OCI-LY7 (cell line): ENCODE results near the gene KDM3B. TPM values are rescaled to one million over a fixed set of nuclear protein-coding genes. Genes with fewer than 3 reads are reported as not detected.

ENCODE experiments used
- BruUV-seq: library from RNA; stranded (reverse); fragments of 400-500 nt; replicated peaks from 2 replicates; lab custom pipeline; 2021; lab: Mats Ljungman, UMichigan
- CTCF ChIA-PET: fragments of 300-600 bp; sonication (Branson Sonifier 250); formaldehyde crosslinking; loops from one replicate; lab custom pipeline; 2022; ENCODE audit warnings: antibody characterized with exemption; ENCODE audit not compliant: unreplicated experiment; lab: Charles Lee
- POLR2A ChIA-PET: fragments of 300-600 bp; sonication (Branson Sonifier 250); formaldehyde crosslinking; loops from one replicate; lab custom pipeline; 2022; ENCODE audit warnings: antibody characterized with exemption; lab: Charles Lee
- DNase-seq: peaks from one replicate; pipeline ENCODE4 v3.0.0-alpha.2; 2015; ENCODE audit warnings: low spot score
- H2AFZ ChIP-seq: fragments of 200-600 bp; sonication (generic), shearing (Covaris generic); 2 replicates; pipeline ENCODE4 v1.6.1; 2014; ENCODE audit warnings: mild to moderate bottlenecking, antibody characterized with exemption, low read length, moderate library complexity
- H3K27ac ChIP-seq: fragments of 200-600 bp; sonication (generic); 2 replicates; pipeline ENCODE4 v1.5.1; 2014; ENCODE audit warnings: mixed run types, low read depth, mild to moderate bottlenecking, moderate library complexity, low read length, inconsistent platforms; ENCODE audit not compliant: poor library complexity, severe bottlenecking
- H3K36me3 ChIP-seq: fragments of 200-600 bp; sonication (generic); 2 replicates; pipeline ENCODE4 v1.6.1; 2014; ENCODE audit warnings: mild to moderate bottlenecking, antibody characterized with exemption, low read length, moderate library complexity, mixed read lengths; ENCODE audit not compliant: insufficient read depth
- H3K4me1 ChIP-seq: fragments of 200-600 bp; sonication (generic); 2 replicates; pipeline ENCODE4 v1.5.1; 2014; ENCODE audit warnings: mild to moderate bottlenecking, low read length; ENCODE audit not compliant: insufficient read depth, poor library complexity, severe bottlenecking
- H3K4me2 ChIP-seq: fragments of 200-600 bp; sonication (generic); 2 replicates; pipeline ENCODE4 v1.6.1; 2014; ENCODE audit warnings: mild to moderate bottlenecking, low read length
- H3K4me3 ChIP-seq: fragments of 200-600 bp; sonication (generic); 2 replicates; pipeline ENCODE4 v1.5.1; 2014; ENCODE audit warnings: mild to moderate bottlenecking, low read depth, low read length; ENCODE audit not compliant: poor library complexity, severe bottlenecking
- H3K79me2 ChIP-seq: fragments of 200-600 bp; sonication (generic); 2 replicates; pipeline ENCODE4 v1.6.1; 2016; ENCODE audit warnings: low read depth, mild to moderate bottlenecking, low read length, moderate library complexity, mixed read lengths; ENCODE audit not compliant: insufficient read depth
- H3K9me2 ChIP-seq: fragments of 200-600 bp; sonication (generic); 2 replicates; pipeline ENCODE4 v1.6.1; 2016; ENCODE audit warnings: mild to moderate bottlenecking, low read length, mixed read lengths; ENCODE audit not compliant: insufficient read depth
- H3K9me3 ChIP-seq: fragments of 200-600 bp; sonication (generic); 2 replicates; pipeline ENCODE4 v1.6.1; 2014; ENCODE audit warnings: mild to moderate bottlenecking, mixed run types, low read length, mixed read lengths
- H4K20me1 ChIP-seq: fragments of 200-600 bp; sonication (generic); 2 replicates; pipeline ENCODE4 v1.6.1; 2014; ENCODE audit warnings: mild to moderate bottlenecking, antibody characterized with exemption, low read length, moderate library complexity, mixed read lengths; ENCODE audit not compliant: insufficient read depth
- EZH2phosphoT487 ChIP-seq: fragments of 200-600 bp; sonication (generic); IDR thresholded peaks from 2 replicates; pipeline ENCODE4 v1.6.1; 2018; ENCODE audit warnings: low read depth, borderline replicate concordance, mild to moderate bottlenecking, mixed run types, antibody characterized with exemption, low read length, moderate library complexity, mixed read lengths
- intact Hi-C: fragments of 100-400 bp; cut with micrococcal nuclease; formaldehyde crosslinking; loops from one replicate; pipeline ENCODE4 v1.10.0; 2022; ENCODE audit not compliant: unreplicated experiment
- total RNA-seq, 2 experiments: library from RNA; depleted of rRNA in 1 of 2; stranded (reverse); fragments of >200 nt in 1 of 2; shearing (Covaris generic) in 1 of 2; gene quantifications; 2 replicates each; pipeline ENCODE4 v1.2.3, GENCODE V29; 2014 to 2022
- TF ChIP-seq, protein P1 (sequence below): fragments of 200-600 bp; sonication (generic); conservative IDR thresholded peaks from 2 replicates; pipeline ENCODE4 v1.5.1; 2014; ENCODE audit warnings: mild to moderate bottlenecking, antibody characterized with exemption, low read length, moderate library complexity, mixed read lengths

KDM3B gene
- total RNA-seq, 2 experiments from 2014 or later, result 51.1 to 64.8 TPM

- Histone ChIP-seq H3K4me2 (no peak overlapping the region), H3K4me3 (no peak overlapping the region), H2AFZ (no peak overlapping the region), H3K9me3 (no peaks in the 10 kb centered on the region), H3K4me1 (peaks cover 3% of the 10 kb centered on the region), H3K27ac (no peak overlapping the region), H3K36me3 (no peaks in the 10 kb centered on the region), H4K20me1 (no peaks in the 10 kb centered on the region), H3K9me2 (no peaks in the 10 kb centered on the region), H3K79me2 (no peaks in the 10 kb centered on the region)
- TF ChIP-seq EZH2phosphoT487, result no peak
- TF ChIP-seq, protein P1, sequence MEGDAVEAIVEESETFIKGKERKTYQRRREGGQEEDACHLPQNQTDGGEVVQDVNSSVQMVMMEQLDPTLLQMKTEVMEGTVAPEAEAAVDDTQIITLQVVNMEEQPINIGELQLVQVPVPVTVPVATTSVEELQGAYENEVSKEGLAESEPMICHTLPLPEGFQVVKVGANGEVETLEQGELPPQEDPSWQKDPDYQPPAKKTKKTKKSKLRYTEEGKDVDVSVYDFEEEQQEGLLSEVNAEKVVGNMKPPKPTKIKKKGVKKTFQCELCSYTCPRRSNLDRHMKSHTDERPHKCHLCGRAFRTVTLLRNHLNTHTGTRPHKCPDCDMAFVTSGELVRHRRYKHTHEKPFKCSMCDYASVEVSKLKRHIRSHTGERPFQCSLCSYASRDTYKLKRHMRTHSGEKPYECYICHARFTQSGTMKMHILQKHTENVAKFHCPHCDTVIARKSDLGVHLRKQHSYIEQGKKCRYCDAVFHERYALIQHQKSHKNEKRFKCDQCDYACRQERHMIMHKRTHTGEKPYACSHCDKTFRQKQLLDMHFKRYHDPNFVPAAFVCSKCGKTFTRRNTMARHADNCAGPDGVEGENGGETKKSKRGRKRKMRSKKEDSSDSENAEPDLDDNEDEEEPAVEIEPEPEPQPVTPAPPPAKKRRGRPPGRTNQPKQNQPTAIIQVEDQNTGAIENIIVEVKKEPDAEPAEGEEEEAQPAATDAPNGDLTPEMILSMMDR, result no peak
- intact Hi-C loops, result loop anchor here (1.0 to 2.0 kb wide), 3 partner anchors 52 to 271 kb away; no protein-coding TSS in a partner anchor
- no peak for DNase-seq
- CTCF ChIA-PET, result no interaction called here
- BruUV-seq, result no TSS peak
- POLR2A ChIA-PET, result no interaction called here
Measured at GRCh38 chr5:138450971-138451370, 98.5 kb downstream of the KDM3B start.

DNA sequence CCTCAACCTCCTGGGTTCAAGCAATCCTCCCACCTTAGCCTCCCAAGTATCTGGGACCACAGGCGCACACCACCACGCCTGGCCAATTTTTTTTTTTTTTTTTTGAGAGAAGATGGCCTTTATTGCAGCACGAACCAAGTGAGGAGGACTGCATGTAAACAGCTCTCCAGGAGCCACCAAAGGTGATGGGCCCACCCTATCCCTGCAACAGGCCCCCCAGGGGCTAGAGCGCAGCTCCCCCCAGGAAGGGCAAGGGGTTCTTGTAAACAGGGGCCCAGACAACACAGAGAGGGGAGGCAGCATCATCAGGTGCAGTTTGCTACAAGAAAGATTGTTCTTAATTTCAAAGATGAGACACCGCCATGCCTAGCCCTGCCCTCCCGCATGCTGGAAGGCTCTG lies 100.2 kb downstream of the KDM3B start:
- H3K27ac ChIP-seq, result no peak overlapping the region

DNA sequence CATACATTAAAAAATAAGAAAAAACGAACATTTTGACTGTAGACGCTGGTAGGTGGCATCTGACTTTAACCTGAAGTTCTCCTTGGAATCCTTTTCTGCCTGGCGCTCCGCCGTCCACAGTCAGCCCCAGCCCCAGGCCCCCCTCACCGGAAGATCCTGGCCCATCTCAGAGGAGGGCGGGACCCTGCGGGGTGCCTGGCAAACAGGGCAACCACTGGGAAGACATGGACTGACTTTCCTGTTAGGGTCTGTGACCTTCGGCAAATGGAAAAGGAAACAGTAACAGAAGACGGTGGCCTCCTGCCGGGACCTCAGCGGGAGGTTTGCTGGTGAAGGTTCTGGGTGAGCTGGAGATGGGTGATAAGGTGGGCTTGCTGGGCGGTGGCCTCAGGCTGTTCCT lies 101.1 kb downstream of the KDM3B start:
- no peak overlapping the region for H3K4me3 ChIP-seq
- H3K9me3 ChIP-seq, result no peaks in the 10 kb centered on the region
- TF ChIP-seq, protein P1, result no peak
- TF ChIP-seq EZH2phosphoT487, result no peak
- H3K36me3 ChIP-seq, result no peaks in the 10 kb centered on the region
- intact Hi-C loops, result no loop called here
- H3K9me2 ChIP-seq, result no peaks in the 10 kb centered on the region
- H4K20me1 ChIP-seq, result no peaks in the 10 kb centered on the region
- no peak for DNase-seq
- no peak overlapping the region for H3K4me2 ChIP-seq
- BruUV-seq, result no TSS peak
- ChIA-PET CTCF (no interaction called here), POLR2A (no interaction called here)
- no peak overlapping the region for H2AFZ ChIP-seq
- H3K4me1 ChIP-seq, result peaks cover 9% of the 10 kb centered on the region
- H3K79me2 ChIP-seq, result no peaks in the 10 kb centered on the region
- no peak overlapping the region for H3K27ac ChIP-seq

More for the DNA sequence above, 100.2 kb downstream of the KDM3B start:
- H3K4me2 ChIP-seq, result no peak overlapping the region
- no peak for DNase-seq
- no peaks in the 10 kb centered on the region for H3K9me2 ChIP-seq
- no peak overlapping the region for H2AFZ ChIP-seq
- intact Hi-C loops, result no loop called here
- POLR2A ChIA-PET, result interaction anchor here (0.6 kb wide), 2 partner anchors 10 to 21 kb away, joined by 3 to 7 read pairs; no protein-coding TSS in a partner anchor
- H3K36me3 ChIP-seq, result no peaks in the 10 kb centered on the region
- BruUV-seq, result no TSS peak
- peaks cover 3% of the 10 kb centered on the region for H3K4me1 ChIP-seq
- CTCF ChIA-PET, result no interaction called here
- H3K4me3 ChIP-seq, result no peak overlapping the region
- H3K9me3 ChIP-seq, result no peaks in the 10 kb centered on the region
- no peaks in the 10 kb centered on the region for H4K20me1 ChIP-seq
- no peaks in the 10 kb centered on the region for H3K79me2 ChIP-seq
- no peak for TF ChIP-seq EZH2phosphoT487
- TF ChIP-seq, protein P1, result no peak
